Immature natural killer cell (primary cell): ENCODE data around the gene CD82. TPM values are rescaled to one million over a fixed set of nuclear protein-coding genes. Genes with fewer than 3 reads are reported as not detected.
"Not testable (repeated sequence)": the region's sequence is repeated elsewhere in the genome, so short reads cannot be mapped to it uniquely, and the experiment has no call there.

Experiments used
- DNase-seq, 3 donors: peaks; one replicate each; pipeline ENCODE4 v3.0.0; 2022; ENCODE audit warnings: mixed read lengths in 1 of 3
- H3K27ac Mint-ChIP-seq, 6 donors: one replicate each; pipeline ENCODE4 v1.8.0; 2020; ENCODE audit warnings: mixed read lengths in 6 of 6, mild to moderate bottlenecking in 5 of 6, inconsistent platforms in 4 of 6, moderate library complexity in 3 of 6
- H3K27me3 Mint-ChIP-seq, 3 donors: one replicate each; pipeline ENCODE4 v1.8.0; 2020 to 2021; ENCODE audit warnings: low read depth in 3 of 3, mild to moderate bottlenecking in 3 of 3, mixed read lengths in 3 of 3, moderate library complexity in 3 of 3, inconsistent platforms in 1 of 3
- H3K36me3 Mint-ChIP-seq, 3 donors: one replicate each; pipeline ENCODE4 v1.8.0; 2020; ENCODE audit warnings: mixed read lengths in 3 of 3, inconsistent platforms in 2 of 3, mild to moderate bottlenecking in 2 of 3
- H3K4me1 Mint-ChIP-seq, 2 donors: one replicate each; pipeline ENCODE4 v1.8.0; 2020; ENCODE audit warnings: inconsistent platforms in 2 of 2, mild to moderate bottlenecking in 2 of 2, mixed read lengths in 2 of 2, moderate library complexity in 1 of 2
- H3K4me3 Mint-ChIP-seq, 5 donors: one replicate each; pipeline ENCODE4 v1.8.0; 2020; ENCODE audit warnings: mild to moderate bottlenecking in 5 of 5, mixed read lengths in 5 of 5, inconsistent platforms in 3 of 5, moderate library complexity in 3 of 5
- H3K9me3 Mint-ChIP-seq, 6 donors: one replicate each; pipeline ENCODE4 v1.8.0; 2020; ENCODE audit warnings: mild to moderate bottlenecking in 6 of 6, mixed read lengths in 6 of 6, inconsistent platforms in 4 of 6, moderate library complexity in 3 of 6
- polyA plus RNA-seq, 3 donors: library from polyadenylated mRNA; unstranded; fragments of 300-500 nt; fragmentation: Illumina TruSeq; gene quantifications; one replicate each; pipeline ENCODE4 v1.2.3, GENCODE V29; 2021

The CD82 gene
- polyA plus RNA-seq, 3 donors from 2014 or later, result 9.7 to 15.7 (median 10.7) TPM

DNA sequence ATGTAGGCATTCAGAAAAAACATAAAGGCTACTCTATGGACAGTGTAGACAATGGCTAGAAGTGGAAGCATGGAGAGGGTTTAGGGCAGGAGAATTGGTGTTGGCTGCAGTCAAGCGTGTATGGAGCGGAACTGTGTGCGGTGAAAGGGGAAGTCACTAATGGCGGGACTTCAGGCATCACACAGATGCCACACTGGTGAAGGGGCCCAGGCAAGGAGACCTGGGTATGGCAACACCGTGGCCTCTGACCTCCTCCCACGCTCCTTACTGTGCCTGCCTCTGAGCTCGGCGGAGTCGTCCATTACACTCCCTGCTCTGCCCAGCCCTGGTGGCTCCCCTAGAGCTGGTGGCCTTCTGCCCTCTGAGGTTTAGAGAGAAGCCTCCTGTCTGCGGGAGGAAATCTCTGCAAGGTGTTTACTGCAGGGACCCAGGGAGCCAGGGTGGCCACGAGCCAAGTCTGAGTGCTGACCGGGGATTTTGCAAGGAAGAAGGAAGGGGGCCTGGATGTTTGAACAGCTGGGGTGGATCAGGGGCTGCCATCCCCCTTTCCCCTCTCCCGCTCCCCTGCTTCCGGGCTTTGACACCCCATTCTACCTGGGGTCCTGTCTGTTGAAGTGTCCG is 86.2 kb downstream of the CD82 start:
- H3K4me1 Mint-ChIP-seq, result no peaks in the 10 kb centered on the region
- no peak for DNase-seq
- peaks cover 1 to 13% (median 10%) of the 10 kb centered on the region in 3 donors for H3K27me3 Mint-ChIP-seq
- H3K4me3 Mint-ChIP-seq, result no peak overlapping the region
- no peak overlapping the region for H3K27ac Mint-ChIP-seq
- peaks cover 0 to 6% (median 2%) of the 10 kb centered on the region in 6 donors for H3K9me3 Mint-ChIP-seq
- no peaks in the 10 kb centered on the region for H3K36me3 Mint-ChIP-seq

DNA sequence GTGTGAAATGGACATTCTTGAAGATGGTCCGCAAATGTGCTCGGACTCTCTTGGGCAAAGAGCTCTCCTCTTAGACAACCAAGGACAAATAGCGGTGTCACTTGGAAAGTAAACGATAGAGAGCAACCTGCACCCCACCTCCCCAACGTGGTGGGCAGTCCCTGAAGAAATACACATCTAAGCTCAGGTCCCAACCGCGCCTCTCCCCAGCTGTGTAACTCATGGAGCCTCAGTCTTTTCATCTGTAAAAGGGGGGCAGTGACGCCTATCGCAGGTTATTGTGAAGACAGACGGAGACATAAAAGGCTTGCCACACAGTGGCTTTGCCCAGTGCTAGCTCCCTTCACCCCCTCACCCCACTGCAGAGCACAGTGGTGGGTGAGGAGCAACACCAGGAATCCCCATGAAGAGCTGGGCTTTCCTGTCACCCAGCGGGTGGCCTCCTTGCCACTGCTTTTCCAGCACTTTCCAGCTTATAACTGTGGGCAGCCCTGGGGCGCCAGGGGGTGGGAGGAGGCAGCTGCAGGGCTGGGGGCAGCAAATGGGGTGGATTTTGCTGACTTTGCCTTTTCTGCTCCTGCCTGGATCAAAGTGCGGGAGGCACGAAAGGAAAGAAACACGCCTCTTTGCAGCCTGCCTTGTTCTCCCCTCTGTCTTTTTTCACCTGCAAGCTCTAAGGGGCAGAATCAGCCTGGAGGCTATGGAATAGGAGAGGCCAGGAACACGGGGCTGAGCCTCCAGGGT is 87.6 kb downstream of the CD82 start:
- DNase-seq, result no peak
- no peaks in the 10 kb centered on the region for H3K9me3 Mint-ChIP-seq
- no peaks in the 10 kb centered on the region for H3K4me1 Mint-ChIP-seq
- H3K27ac Mint-ChIP-seq, result no peak overlapping the region
- no peaks in the 10 kb centered on the region for H3K36me3 Mint-ChIP-seq
- no peak overlapping the region for H3K4me3 Mint-ChIP-seq
- peaks cover 3 to 8% (median 4%) of the 10 kb centered on the region in 3 donors for H3K27me3 Mint-ChIP-seq

DNA sequence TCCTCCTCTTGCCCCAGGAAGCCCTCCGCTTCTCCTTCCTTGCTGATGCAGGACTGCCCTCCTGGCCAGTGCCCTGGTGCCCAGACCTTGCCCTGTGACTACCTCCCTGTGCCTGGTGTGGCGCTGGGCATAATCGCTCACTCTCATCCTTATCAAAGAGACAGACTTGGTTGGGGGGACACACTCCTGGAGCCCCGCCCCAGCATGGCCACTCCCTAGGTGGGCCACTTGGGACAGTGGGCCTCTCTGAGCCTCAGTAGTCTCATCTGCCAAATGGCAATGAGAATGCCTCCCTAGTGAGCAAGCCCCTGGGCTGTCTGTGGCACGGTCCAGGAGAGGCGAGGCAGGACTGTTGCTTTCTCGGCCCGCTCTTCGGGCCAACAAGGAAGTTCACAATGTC is 88.6 kb downstream of the CD82 start:
- Mint-ChIP-seq H3K4me3 (no peak overlapping the region), H3K36me3 (peaks cover 0 to under 1% (median 0%) of the 10 kb centered on the region in 3 donors), H3K9me3 (peaks cover 0 to 2% (median 0%) of the 10 kb centered on the region in 6 donors), H3K27ac (no peak overlapping the region), H3K4me1 (no peaks in the 10 kb centered on the region), H3K27me3 (peaks cover 3 to 9% (median 4%) of the 10 kb centered on the region in 3 donors)
- DNase-seq, result no peak

DNA sequence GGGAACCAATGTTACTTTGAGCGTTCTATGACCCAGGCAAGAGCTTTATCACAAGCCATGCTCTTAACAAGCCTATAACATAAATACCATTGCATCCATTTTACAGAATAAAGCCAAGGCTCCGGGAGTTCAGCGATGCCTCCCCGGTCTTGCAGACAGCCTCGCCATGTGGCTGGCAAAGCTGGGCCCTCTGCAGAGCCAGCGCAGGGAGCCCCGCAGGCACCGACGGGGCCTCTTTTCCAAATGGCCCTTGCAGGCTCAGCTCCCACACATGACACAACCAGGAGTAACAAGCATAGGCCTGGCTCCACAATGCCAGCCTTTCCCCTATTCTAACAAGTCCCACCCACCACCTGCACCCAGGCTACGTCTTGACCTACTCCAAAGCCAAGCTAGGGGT is 89.1 kb downstream of the CD82 start:
- Mint-ChIP-seq H3K4me1 (no peaks in the 10 kb centered on the region), H3K27me3 (peaks cover 3 to 9% (median 4%) of the 10 kb centered on the region in 3 donors), H3K4me3 (no peak overlapping the region), H3K36me3 (peaks cover 0 to 3% (median 0%) of the 10 kb centered on the region in 3 donors), H3K27ac (no peak overlapping the region), H3K9me3 (peaks cover 0 to 2% (median 0%) of the 10 kb centered on the region in 6 donors)
- DNase-seq, result no peak

DNA sequence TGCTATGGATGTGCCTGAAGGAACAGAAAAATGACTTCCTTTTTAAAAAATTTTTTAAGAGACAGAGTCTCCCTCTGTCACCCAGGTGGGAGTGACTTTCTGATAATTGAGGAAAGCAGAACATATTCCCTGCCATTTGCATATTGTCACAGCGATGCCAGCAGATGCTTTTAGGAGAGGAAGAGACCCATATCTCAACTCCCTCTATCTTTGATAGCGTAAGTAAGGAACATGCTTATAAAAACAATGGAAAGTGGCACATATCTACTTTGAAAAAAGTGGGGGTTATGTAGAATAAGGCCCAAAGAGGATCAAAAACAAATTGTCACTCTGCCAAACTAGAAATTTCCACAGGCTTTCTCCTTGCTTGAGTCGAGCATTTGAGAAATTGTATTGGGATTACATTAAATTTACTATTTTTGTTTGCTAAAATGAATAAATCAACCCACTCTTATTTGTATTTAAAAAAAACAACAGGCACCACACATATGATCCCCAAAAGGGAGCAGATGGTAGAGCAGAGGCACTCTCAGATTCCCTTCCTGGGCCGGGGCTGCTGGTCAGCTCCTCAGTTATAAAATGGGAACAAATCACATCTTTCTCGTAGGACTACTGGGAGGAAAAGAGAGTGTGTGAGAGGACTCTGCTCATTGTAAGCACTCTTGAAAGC is 92.5 kb downstream of the CD82 start:
- peaks cover 0 to 3% (median 0%) of the 10 kb centered on the region in 3 donors for H3K36me3 Mint-ChIP-seq
- H3K9me3 Mint-ChIP-seq, result peaks cover 0 to 2% (median 0%) of the 10 kb centered on the region in 6 donors
- no peaks in the 10 kb centered on the region for H3K4me1 Mint-ChIP-seq
- H3K27me3 Mint-ChIP-seq, result peaks cover 3 to 5% (median 5%) of the 10 kb centered on the region in 3 donors
- no peak overlapping the region for H3K27ac Mint-ChIP-seq
- DNase-seq, result no peak
- no peak overlapping the region for H3K4me3 Mint-ChIP-seq

DNA sequence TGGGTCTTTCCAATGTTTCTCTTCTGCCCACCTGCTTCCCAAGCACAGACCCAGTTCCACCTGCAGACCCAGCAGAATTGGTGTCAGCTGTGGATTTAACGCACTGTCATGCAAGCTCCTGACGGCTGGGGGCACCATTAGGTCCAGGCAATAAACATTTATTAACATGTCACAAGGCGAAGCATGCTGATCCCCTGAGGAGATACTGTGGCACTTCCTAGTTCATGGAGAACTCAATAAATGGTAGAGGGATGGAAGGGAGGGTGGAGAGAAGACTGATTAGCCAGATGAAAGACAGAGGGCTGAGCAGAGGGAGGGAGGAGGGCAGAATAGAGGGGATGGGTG is 93.0 kb downstream of the CD82 start:
- peaks cover 0 to 2% (median 0%) of the 10 kb centered on the region in 6 donors for H3K9me3 Mint-ChIP-seq
- no peak overlapping the region for H3K4me3 Mint-ChIP-seq
- no peak for DNase-seq
- peaks cover 3 to 5% (median 5%) of the 10 kb centered on the region in 3 donors for H3K27me3 Mint-ChIP-seq
- H3K4me1 Mint-ChIP-seq, result no peaks in the 10 kb centered on the region
- peaks cover 0 to 3% (median 0%) of the 10 kb centered on the region in 3 donors for H3K36me3 Mint-ChIP-seq
- H3K27ac Mint-ChIP-seq, result no peak overlapping the region

DNA sequence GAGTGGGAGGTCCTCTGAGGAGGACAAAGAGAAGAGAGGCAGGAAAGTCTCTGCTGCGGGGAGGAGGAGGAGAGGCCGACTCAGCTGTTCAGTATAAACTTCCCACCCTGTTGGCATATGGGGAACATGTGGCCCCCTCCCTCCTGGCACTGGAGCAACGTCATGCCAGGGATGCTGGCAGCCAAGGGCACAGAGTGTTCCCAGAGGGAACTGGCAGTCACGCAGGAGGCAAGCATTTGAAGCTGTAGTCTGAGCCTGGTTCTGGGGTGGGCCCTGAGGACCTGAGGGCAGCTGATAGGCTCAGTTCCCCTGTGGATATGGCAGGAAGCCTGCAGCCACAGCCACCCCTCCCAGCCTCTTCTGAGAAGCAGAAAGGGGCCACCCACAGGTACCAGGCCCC is 94.2 kb downstream of the CD82 start:
- Mint-ChIP-seq H3K4me1 (no peaks in the 10 kb centered on the region), H3K36me3 (peaks cover 0 to 3% (median 0%) of the 10 kb centered on the region in 3 donors), H3K27ac (no peak overlapping the region), H3K9me3 (peaks cover 0 to 2% (median 0%) of the 10 kb centered on the region in 6 donors), H3K4me3 (no peak overlapping the region), H3K27me3 (peaks cover 3 to 5% (median 5%) of the 10 kb centered on the region in 3 donors)
- DNase-seq, result no peak

DNA sequence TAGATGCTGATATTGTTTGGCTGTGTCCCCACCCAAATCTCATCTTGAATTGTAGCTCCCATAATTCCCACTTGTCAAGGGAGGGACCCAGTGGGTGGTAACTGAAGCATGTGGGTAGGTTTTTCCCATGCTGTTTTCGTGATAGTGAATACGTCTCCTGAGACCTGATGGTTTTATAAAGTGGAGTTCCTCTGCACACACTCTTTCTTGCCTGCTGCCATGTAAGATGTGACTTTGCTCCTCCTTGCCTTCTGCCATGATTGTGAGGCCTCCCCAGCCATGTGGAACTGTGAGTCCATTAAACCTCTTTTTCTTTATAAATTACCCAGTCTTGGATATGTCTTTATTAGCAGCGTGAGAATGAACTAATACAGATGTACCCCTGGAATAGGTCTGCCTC is 95.1 kb downstream of the CD82 start:
- not testable (repeated sequence) for H3K4me3 Mint-ChIP-seq, H3K27me3 Mint-ChIP-seq, H3K27ac Mint-ChIP-seq, DNase-seq, H3K36me3 Mint-ChIP-seq, H3K4me1 Mint-ChIP-seq, H3K9me3 Mint-ChIP-seq

DNA sequence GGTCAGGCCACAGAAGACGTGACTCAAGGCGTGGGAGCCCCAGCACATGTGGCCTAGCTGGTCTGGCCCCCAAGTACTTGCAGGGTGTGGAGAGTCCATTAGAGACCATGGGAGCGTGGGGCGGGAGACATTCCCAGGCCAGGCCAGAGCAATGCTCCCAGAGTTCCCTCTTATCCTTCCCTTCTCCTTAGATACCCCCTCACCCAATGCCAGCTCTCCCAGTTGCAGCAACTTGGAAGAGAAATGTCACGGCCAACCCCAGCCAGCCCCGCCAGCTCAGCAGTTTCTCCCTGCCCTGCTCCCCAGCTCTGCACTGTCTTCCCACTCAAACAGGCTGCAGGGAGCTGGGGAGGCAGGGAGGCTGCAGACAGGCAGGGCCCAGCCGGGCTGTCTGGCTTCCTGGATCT is 95.9 kb downstream of the CD82 start:
- no peak for DNase-seq
- Mint-ChIP-seq H3K36me3 (peaks cover 0 to 3% (median 0%) of the 10 kb centered on the region in 3 donors), H3K27ac (no peak overlapping the region), H3K4me1 (no peaks in the 10 kb centered on the region), H3K4me3 (no peak overlapping the region), H3K27me3 (peaks cover 3 to 5% (median 3%) of the 10 kb centered on the region in 3 donors), H3K9me3 (peaks cover 0 to 2% (median 0%) of the 10 kb centered on the region in 6 donors)

Other genes with a start within 250 kb of the CD82 start
- gene TSPAN18, start 161.3 kb downstream of the CD82 start, polyA plus RNA-seq, result under 1 TPM; 0.84 to 0.93 (median 0.86) TPM